Measurements from ENCODE around the gene RTL10. TPM values are rescaled to one million over a fixed set of nuclear protein-coding genes. Genes with fewer than 3 reads are reported as not detected.

Gene RTL10
- polyA plus RNA-seq, 1 donor (not counting 4 experiments of a cell fraction or from before 2014, with no cell fraction given), result 12.9 TPM

GRCh38 chr22:19846620-19847344 lies 7.9 kb downstream of the RTL10 start:
- Histone ChIP-seq H3K27ac (ENCODE audit: control insufficient read depth, insufficient read depth, low read length) (no peak overlapping the region), H4K20me1 (ENCODE audit: control insufficient read depth, extremely low read depth, insufficient read depth, low read length) (no peaks in the 10 kb centered on the region), H3K9me1 (ENCODE audit: control insufficient read depth, extremely low read depth, insufficient read depth, low read length) (peaks cover 2% of the 10 kb centered on the region), H3K36me3 (ENCODE audit: control insufficient read depth in 2 of 2, extremely low read depth in 1 of 2, insufficient read depth in 2 of 2, low read length in 2 of 2) (peaks cover 12 to 24% of the 10 kb centered on the region in 2 experiments), H3K9me3 (ENCODE audit: control insufficient read depth, low read depth, low read length) (no peaks in the 10 kb centered on the region), H3K27me3 (ENCODE audit: control insufficient read depth, extremely low read depth, insufficient read depth, low read length) (no peaks in the 10 kb centered on the region), H2AFZ (ENCODE audit: control insufficient read depth, low read length) (no peak overlapping the region), H3K4me3 (ENCODE audit: control insufficient read depth in 2 of 3, extremely low read depth in 1 of 3, insufficient read depth in 2 of 3, low read depth in 1 of 3, low read length in 3 of 3) (no peak overlapping the region), H3K4me2 (ENCODE audit: control insufficient read depth, extremely low read depth, insufficient read depth, low read depth, low read length) (no peak overlapping the region), H3K79me2 (ENCODE audit: control insufficient read depth, insufficient read depth, low read length) (peaks cover 17% of the 10 kb centered on the region), H3K4me1 (ENCODE audit: control insufficient read depth, extremely low read depth, insufficient read depth, low read length) (peaks cover 56% of the 10 kb centered on the region), H3K9ac (ENCODE audit: control insufficient read depth, extremely low read depth, insufficient read depth, low read length) (no peak overlapping the region)
- dilution Hi-C loops (cut with MboI; ENCODE audit: extremely low pct_ligation_motif_present, low sequenced_read_pairs), result no loop called here
- no peak for TF ChIP-seq CTCF (optimal IDR thresholded peaks at IDR 0.05 in 1 of 3, IDR thresholded peaks at IDR 0.05 in 1 of 3, conservative IDR thresholded peaks at IDR 0.05 in 1 of 3; ENCODE audit: extremely low read depth in 1 of 3, insufficient read depth in 2 of 3, low read length in 3 of 3)
- no peak for TF ChIP-seq EZH2 (IDR thresholded peaks at IDR 0.05; ENCODE audit: low read length)
- no peak for DNase-seq (ENCODE audit: low read depth, low spot score)
- no peak for FAIRE-seq

DNA sequence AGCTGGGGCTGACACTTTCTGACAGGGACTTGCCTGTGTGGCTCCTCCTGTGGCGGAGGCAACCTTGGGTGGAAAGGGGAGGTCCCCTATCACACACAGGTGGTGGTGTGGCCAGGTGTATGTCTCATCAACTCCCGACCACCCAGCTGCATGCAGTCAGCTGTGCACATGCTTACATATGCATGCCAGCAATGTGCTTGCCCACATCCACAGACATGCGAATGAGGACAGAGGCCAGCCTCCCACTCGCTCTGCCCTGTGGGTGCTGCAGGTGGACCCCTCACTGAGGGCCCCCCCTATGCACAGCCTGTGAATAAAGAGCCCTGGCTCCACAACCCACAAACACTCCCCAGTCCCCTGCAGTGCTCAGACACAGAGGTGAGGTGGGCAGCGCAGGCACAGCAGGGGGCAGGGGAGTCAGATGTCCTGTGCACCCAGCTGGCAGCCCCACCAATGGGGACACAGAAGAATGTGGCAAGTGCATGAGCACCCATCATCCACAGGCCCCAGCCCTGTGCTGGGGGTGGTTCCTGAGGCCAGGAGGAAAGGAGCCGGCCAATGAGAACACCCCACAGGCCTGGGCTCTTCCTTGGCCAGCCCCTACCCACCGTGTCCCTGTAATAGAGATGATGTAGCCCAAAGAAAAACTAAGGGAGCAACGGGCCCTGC lies 9.5 kb downstream of the RTL10 start:
- dilution Hi-C loops (cut with MboI; ENCODE audit: extremely low pct_ligation_motif_present, low sequenced_read_pairs), result no loop called here
- H2AFZ ChIP-seq (ENCODE audit: control insufficient read depth, low read length), result no peak overlapping the region
- peaks cover 2% of the 10 kb centered on the region for H3K9me1 ChIP-seq (ENCODE audit: control insufficient read depth, extremely low read depth, insufficient read depth, low read length)
- no peak overlapping the region for H3K9ac ChIP-seq (ENCODE audit: control insufficient read depth, extremely low read depth, insufficient read depth, low read length)
- no peak for DNase-seq (ENCODE audit: low read depth, low spot score)
- H3K4me1 ChIP-seq (ENCODE audit: control insufficient read depth, extremely low read depth, insufficient read depth, low read length), result peaks cover 41% of the 10 kb centered on the region
- no peaks in the 10 kb centered on the region for H3K27me3 ChIP-seq (ENCODE audit: control insufficient read depth, extremely low read depth, insufficient read depth, low read length)
- peaks cover 1 to 10% of the 10 kb centered on the region in 2 experiments for H3K36me3 ChIP-seq (ENCODE audit: control insufficient read depth in 2 of 2, extremely low read depth in 1 of 2, insufficient read depth in 2 of 2, low read length in 2 of 2)
- H3K79me2 ChIP-seq (ENCODE audit: control insufficient read depth, insufficient read depth, low read length), result peaks cover under 1% of the 10 kb centered on the region
- H3K9me3 ChIP-seq (ENCODE audit: control insufficient read depth, low read depth, low read length), result no peaks in the 10 kb centered on the region
- no peak overlapping the region for H3K4me2 ChIP-seq (ENCODE audit: control insufficient read depth, extremely low read depth, insufficient read depth, low read depth, low read length)
- no peak overlapping the region for H3K27ac ChIP-seq (ENCODE audit: control insufficient read depth, insufficient read depth, low read length)
- no peak overlapping the region for H3K4me3 ChIP-seq (ENCODE audit: control insufficient read depth in 2 of 3, extremely low read depth in 1 of 3, insufficient read depth in 2 of 3, low read depth in 1 of 3, low read length in 3 of 3)
- no peaks in the 10 kb centered on the region for H4K20me1 ChIP-seq (ENCODE audit: control insufficient read depth, extremely low read depth, insufficient read depth, low read length)
- no peak for FAIRE-seq
- TF ChIP-seq EZH2 (IDR thresholded peaks at IDR 0.05; ENCODE audit: low read length), result no peak
- no peak for TF ChIP-seq CTCF (optimal IDR thresholded peaks at IDR 0.05 in 1 of 3, IDR thresholded peaks at IDR 0.05 in 1 of 3, conservative IDR thresholded peaks at IDR 0.05 in 1 of 3; ENCODE audit: extremely low read depth in 1 of 3, insufficient read depth in 2 of 3, low read length in 3 of 3)
